Measurements from ENCODE around the gene SUFU.
"Not testable (repeated sequence)": the region's sequence is repeated elsewhere in the genome, so short reads cannot be mapped to it uniquely, and the experiment has no call there.

SUFU gene

DNA sequence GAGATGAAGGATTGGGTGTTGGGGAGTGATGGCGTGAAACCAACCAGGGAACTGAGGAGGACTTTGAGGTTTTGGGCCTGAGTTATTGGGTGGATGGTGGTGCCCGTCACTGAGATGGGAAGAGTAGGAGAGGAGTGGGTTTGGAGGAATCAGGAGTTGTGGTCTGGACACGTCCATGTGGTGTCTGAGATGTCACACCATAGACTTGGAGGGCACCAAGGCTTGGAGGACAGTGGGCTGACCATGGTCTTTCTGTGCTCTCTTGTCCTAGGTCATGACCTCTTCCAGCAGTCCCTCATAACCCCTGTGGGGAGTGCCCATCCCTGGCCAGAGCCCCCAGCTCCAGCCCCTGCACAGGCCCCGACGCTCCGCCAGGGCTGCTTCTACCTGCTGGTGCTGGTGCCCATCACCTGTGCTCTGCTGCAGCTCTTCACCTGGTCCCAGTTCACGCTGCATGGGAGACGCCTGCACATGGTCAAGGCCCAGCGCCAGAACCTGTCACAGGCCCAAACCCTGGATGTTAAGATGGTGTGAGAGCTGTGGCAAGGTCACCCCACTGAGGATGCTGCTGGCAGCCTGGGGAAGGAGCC lies 28.2 kb upstream of the SUFU start:
- DNase-seq, result no peak
- in situ Hi-C loops (cut with HindIII; ENCODE audit: low pct_ligation_motif_present, low pct_unique_long_range_greater_than_20kb, low sequenced_read_pairs), result no loop called here

DNA sequence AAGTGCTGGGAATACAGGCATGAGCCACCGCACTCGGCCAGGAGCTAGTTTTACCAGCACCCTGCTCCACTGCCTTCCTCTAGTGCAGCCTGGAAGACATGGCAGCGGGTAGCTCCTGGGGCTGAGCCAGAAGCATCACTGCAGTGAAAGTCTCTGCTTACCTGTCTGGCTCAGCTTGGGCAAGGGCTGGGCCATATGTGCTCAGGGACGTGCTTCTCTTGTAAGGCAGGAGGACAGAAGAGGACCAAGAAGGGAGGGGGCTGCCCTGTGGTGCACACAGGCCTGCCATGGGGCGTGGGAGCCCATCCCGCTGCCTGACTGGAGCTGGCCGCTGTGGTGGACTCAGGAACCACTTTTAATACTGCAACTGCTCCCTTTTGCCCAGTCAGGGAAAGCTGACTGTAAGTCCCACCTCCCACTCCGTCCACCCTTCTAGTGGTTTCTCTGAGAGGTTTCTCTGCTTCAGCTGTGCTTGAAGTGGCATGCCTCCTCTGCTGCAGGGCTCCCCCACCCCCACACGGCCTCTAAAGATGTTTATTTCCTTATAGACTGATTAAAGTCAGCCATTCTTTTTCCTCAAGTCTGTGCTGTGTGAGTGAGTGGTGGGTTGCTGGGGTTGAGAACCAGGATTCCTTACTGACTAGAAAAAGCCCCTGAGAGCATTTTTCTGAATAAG lies 27.2 kb upstream of the SUFU start:
- in situ Hi-C loops (cut with HindIII; ENCODE audit: low pct_ligation_motif_present, low pct_unique_long_range_greater_than_20kb, low sequenced_read_pairs), result no loop called here
- DNase-seq, result no peak

DNA sequence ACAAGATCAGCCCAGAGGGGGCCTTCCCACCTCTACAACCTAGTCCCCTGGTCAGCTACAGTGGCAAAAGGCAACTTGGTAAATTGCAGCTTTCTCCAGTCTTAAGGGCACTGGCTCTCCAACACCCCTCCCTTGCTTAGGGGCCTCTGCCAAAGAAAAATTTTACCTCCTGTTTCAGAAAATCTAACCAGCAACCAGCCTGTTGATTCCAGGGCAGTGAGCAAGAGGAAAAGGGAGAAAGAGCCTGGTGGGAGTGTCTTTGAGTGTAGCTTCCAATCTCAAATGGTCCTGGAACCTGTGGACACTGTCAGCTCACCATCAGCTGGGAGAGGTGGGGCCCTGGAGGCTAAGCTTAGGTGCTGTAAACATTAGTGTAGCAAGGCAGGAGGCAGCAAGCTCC lies 24.1 kb upstream of the SUFU start:
- in situ Hi-C loops (cut with HindIII; ENCODE audit: low pct_ligation_motif_present, low pct_unique_long_range_greater_than_20kb, low sequenced_read_pairs), result no loop called here
- no peak for DNase-seq

DNA sequence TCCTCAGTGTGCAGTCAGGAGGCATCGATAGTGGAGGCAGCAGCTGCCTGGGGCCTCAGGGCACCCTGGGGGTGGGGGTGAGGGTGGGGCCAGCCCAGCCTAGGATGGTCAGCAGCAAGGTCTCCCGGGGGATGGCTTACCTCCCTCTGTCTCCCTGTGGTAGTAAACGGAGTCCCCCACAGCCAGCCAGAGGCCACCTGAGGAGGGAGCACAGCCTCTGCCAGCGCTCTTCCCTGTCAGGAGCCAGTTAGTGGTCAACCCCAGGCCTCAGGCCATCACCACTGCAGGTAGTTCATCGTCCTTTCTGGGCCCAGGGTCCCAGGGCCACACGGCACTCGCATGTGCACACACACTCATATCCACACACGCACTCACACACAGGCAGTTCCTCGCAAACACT lies 23.4 kb upstream of the SUFU start:
- DNase-seq, result no peak
- in situ Hi-C loops (cut with HindIII; ENCODE audit: low pct_ligation_motif_present, low pct_unique_long_range_greater_than_20kb, low sequenced_read_pairs), result no loop called here

DNA sequence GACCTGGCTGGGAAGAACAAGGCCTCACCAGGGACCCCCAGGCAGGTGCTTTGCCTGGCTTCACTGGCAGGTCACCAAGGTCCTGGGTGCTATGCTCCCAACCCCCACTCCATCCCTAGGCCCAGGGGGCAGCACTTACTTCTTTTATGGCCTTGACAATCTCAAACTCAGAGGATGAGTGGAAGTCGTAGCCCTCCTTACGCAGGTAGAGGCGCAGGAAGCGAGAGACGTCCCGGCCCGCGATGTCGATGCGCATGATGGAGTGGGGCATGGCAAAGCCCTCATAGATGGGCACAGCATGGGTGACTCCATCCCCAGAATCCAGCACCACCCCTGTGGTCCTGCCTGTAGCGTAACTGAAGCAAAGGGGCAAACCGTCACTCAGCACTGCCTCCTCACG lies 19.8 kb upstream of the SUFU start:
- in situ Hi-C loops (cut with HindIII; ENCODE audit: low pct_ligation_motif_present, low pct_unique_long_range_greater_than_20kb, low sequenced_read_pairs), result no loop called here
- no peak for DNase-seq

DNA sequence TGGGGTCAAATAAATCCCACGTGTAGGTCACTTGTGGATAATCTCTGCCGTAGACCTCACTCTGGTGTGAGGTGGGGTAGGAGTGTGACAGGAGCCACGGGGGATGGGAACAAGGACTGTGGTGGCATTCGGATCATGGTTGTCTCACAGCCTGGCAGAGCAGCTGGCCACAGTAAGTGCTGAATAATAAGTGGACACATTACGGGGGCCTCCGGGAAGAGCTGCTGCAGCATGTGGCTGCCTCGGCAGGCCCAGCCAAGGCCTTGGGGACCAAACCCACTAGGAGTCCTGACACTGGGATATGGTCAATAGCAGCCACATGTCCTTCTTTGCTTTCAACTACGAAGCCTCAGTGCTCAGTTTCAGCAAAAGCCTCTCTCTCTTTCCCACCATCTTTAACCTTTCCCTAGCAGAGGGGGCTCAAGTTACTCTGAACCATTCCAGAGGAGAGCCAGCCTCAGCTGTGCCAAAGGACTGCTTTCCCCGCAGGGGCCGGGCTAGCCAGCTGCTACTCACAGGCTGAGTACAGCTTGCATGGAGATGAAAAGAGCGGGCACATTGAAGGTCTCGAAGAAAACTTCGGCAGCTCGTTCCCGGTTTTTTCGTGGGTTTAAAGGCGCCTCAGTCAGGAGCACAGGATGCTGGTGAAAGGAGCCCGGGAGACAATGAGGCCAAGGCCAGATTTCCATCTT lies 18.5 kb upstream of the SUFU start:
- in situ Hi-C loops (cut with HindIII; ENCODE audit: low pct_ligation_motif_present, low pct_unique_long_range_greater_than_20kb, low sequenced_read_pairs), result no loop called here
- no peak for DNase-seq

DNA sequence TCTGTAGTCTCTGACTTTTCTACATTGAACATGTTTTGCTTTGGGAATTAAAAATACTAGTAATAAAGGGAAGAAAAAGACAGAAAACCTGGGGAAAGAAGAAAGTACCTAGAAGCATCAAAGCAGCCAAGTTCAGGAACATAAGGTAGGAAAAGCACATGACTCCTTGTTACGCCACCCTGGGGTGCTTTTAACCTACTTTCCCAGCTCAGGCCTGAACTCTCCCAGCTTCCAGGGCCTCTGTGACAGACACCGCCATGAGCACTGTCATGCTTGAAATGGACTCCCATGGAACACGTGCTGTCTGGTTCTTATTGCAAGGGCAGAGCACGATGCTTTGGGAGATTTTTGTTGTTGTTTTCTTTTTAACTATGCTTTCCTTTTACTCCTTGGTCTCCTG lies 12.6 kb upstream of the SUFU start:
- no peak for DNase-seq
- in situ Hi-C loops (cut with HindIII; ENCODE audit: low pct_ligation_motif_present, low pct_unique_long_range_greater_than_20kb, low sequenced_read_pairs), result no loop called here

DNA sequence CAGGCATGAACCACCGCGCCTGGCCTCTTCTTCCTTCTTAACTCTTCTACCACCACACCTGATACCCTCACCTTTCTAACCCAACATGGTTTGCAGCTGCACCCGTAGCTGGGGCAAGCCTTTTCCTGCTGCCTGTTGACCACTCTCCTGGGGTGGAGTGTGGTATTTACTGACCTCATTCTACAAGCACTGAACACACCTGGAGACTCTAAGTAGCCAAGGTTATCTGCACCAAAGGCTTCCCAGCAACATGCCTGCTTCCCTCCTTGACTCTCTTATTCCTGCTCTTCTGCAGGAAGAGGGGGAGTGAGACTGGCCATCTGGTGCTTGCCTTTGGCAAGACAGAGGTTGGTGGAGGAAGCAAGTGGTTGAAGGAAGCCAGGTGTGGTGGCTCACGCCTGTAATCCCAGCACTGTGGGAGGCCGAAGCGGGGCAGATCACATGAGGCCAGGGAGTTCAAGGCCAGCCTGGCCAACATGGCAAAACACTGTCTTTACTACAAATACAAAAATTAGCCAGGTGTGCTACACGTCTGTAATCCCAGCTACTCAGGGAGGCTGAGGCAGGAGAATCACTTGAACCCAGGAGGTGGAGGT lies 11.3 kb upstream of the SUFU start:
- in situ Hi-C loops (cut with HindIII; ENCODE audit: low pct_ligation_motif_present, low pct_unique_long_range_greater_than_20kb, low sequenced_read_pairs), result no loop called here
- no peak for DNase-seq

DNA sequence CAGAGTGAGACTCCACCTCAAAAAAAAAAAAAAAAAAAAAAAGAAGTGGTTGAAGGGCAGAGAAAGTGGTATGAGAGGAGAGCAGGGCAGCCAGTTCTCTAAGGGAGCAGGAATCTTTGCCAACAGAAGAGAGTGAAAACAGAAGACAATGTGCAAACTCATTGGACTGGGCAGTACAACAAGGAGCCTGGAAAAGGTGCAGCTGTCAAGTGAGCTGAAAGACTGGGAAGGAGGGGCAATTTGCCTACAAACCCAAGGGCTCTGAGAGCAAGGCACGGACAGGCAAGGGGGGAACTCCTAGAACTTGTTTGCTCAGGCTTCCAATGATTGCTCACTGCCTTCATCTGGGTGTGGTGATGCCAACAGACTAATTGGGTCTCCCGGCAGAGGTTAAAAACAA lies 10.8 kb upstream of the SUFU start:
- in situ Hi-C loops (cut with HindIII; ENCODE audit: low pct_ligation_motif_present, low pct_unique_long_range_greater_than_20kb, low sequenced_read_pairs), result no loop called here
- no peak for DNase-seq

DNA sequence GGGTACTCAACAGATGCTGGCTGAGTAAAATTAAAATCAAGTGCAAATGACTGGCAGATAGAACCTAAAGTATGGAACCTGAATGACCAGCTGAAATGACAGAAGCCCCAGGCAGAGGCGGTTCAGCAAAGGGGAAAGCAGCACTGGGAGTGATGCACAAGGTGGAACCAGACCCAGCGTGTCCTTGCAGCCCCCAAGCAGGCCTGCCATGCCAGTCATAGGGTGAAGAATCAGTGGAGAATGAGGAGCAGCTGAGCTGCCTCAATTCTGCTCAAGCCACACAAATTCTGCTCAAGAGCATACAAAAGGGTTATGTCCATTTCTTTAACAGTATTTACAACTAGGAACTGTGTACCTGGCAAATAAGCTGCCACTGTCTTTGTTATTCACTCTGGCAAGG lies 10.0 kb upstream of the SUFU start:
- DNase-seq, result no peak
- in situ Hi-C loops (cut with HindIII; ENCODE audit: low pct_ligation_motif_present, low pct_unique_long_range_greater_than_20kb, low sequenced_read_pairs), result no loop called here

DNA sequence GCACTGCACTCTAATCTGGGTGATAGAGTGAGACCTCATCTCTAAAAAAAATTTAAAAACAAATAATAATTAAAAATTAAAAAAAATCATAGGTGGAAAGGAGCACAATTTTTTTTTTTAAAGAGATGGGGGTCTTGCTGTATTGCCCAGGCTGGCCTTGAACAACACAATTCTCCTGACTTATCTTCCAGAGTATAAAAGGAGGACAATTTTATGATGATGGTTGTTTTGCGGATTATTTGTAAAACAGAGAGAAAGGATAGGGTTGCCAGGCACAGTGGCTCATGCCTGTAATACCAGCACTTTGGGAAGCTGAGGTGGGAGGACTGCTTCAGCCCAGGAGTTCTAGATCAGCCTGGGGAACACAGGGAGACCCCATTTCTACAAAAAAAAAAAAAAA lies 6.2 kb upstream of the SUFU start:
- in situ Hi-C loops (cut with HindIII; ENCODE audit: low pct_ligation_motif_present, low pct_unique_long_range_greater_than_20kb, low sequenced_read_pairs), result no loop called here
- no peak for DNase-seq

DNA sequence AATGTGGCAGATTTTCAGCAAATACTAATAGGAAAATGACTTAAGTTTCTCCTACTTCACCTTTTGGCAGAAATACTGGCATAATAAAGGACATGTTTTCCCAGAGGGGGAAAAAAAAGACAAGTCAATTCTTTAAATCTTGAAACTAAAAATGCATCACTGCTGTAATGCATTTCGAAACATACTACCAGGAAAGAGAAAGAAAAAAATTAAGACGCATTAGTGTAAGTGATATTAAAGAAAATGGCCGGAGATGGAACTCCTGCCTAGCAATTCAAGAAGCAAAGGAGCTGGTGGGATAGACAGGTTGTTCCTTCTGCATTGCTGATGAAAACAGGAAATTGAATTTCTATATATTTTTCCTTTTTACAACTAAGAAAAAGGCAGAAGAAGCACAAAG lies 4.4 kb upstream of the SUFU start:
- in situ Hi-C loops (cut with HindIII; ENCODE audit: low pct_ligation_motif_present, low pct_unique_long_range_greater_than_20kb, low sequenced_read_pairs), result no loop called here
- DNase-seq, result no peak

DNA sequence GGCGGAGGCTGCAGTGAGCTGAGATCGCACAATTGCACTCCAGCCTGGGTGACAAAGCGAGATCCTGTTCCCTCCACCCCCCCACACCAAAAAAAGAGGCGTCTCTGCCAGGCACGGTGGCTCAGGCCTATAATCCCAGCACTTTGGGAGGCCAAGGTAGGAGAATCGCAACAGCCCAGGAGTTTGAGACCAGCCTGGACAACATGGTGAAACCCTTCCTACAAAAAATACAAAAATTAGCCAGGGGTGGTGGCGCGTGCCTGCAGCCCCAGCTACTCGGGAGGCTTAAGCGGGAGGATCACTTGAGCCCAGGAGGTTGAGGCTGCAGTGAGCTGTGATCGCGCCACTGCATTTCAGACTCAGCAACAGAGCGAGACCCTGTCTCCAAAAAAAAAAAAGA lies 3.1 kb upstream of the SUFU start:
- in situ Hi-C loops (cut with HindIII; ENCODE audit: low pct_ligation_motif_present, low pct_unique_long_range_greater_than_20kb, low sequenced_read_pairs), result loop anchor here (10.0 kb wide), 1 partner anchor 94 kb away; no protein-coding TSS in a partner anchor
- not testable (repeated sequence) for DNase-seq

DNA sequence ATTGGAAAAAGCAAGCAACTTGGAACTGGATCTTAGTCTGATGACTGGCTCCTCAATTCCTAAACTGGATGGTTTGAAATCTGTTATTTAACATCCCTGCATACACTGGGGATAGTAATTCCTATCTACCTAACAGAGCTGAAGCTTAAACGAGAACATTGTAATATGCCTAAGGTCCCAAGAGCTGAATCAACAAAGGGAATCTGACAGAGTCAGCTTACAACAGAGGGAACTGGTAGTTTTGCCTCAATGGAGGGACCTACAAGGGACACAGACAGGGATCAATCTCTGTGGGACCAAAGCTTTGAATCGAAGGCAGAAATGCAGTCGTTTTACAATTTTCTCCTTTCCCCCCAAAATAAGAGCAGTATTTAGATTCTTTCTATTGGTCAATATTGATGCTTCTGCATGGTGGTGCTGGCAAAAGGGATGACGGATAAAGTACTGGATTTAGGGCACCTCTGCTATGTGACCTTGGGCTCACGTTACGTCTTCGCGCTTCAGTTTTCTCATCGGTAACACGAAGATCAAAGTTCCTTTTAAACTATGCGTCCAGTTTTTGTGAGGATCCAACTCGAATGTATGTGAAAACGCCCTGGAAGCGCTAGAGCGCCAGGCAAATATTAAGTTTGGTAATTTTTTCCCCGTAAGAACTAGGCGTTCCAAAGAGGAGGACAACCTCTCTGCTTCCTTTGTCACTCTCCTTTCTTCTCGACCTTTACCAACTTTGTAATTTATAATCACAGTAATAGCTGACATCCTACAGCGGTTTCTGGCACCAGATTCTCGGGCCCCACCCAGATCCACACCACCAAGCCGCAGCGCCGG lies 2.4 kb upstream of the SUFU start:
- DNase-seq, result peak; percentile 23

DNA sequence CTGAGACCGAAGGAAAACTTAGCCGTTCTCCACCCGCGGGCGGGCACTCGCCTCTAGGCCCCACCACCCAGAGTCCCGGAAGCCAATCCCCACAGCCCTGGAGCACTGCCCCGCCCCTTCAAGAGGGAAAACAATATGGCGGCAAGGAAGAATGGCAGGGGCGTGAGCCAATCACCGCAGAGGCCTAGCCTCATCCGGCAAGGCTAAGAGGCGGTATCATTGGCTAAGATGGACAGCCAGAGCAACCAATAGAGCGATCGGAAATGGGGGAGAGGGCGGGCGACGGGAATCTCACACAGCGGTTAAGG lies 1.8 kb upstream of the SUFU start:
- peak; percentile 99 for DNase-seq
- in situ Hi-C loops (cut with HindIII; ENCODE audit: low pct_ligation_motif_present, low pct_unique_long_range_greater_than_20kb, low sequenced_read_pairs), result loop anchor here (10.0 kb wide), 1 partner anchor 93 kb away; no protein-coding TSS in a partner anchor

More for the DNA sequence above, 2.4 kb upstream of the SUFU start:
- in situ Hi-C loops (cut with HindIII; ENCODE audit: low pct_ligation_motif_present, low pct_unique_long_range_greater_than_20kb, low sequenced_read_pairs), result loop anchor here (10.0 kb wide), 1 partner anchor 93 kb away; no protein-coding TSS in a partner anchor

DNA sequence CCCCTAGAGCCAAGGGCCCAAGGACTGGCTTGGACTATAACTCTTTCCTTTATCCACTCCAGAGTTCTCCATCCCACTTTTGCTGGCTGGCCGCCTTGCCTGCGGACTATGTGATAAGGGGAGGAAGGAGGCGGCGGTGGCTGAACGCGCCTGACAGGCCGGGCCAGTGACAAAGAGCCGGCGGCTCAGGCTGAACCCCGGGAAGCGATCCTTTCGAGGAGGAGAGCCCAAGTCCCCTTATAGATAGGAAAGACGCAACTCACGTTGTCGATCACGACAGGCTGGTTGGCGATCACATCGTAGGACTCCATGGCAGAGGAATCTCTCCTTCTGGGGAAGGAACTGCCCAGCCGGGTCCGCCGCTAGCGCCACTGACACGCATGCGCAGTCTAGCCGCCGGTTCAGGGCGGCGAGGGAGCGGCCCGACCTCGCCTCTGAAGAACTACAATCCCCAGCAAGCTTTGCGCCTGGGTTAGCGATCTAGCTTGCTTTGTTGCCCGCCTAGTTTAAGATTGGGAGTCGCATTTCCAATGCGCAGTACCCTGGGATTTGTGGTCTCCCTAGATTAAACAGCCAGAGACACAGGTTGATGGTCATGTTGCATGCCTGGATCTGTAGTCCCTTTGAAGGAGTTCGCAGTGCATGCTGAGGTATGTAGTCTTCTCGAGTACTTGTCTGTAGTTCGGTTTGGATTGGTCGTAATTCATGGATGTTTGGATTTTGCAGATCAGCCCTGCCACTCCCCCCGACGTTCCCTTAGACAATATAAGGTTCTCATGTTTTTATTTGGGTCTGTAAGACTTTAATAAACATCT lies 1.2 kb upstream of the SUFU start, which contains the start of gene ACTR1A:
Gene ACTR1A, minus strand, starts transcription at position 376 of the 815 bp plus-strand sequence. Its CDS starts 65 bp downstream, at position 311.
- in situ Hi-C loops (cut with HindIII; ENCODE audit: low pct_ligation_motif_present, low pct_unique_long_range_greater_than_20kb, low sequenced_read_pairs), result loop anchor here (10.0 kb wide), 1 partner anchor 92 kb away; no protein-coding TSS in a partner anchor

DNA sequence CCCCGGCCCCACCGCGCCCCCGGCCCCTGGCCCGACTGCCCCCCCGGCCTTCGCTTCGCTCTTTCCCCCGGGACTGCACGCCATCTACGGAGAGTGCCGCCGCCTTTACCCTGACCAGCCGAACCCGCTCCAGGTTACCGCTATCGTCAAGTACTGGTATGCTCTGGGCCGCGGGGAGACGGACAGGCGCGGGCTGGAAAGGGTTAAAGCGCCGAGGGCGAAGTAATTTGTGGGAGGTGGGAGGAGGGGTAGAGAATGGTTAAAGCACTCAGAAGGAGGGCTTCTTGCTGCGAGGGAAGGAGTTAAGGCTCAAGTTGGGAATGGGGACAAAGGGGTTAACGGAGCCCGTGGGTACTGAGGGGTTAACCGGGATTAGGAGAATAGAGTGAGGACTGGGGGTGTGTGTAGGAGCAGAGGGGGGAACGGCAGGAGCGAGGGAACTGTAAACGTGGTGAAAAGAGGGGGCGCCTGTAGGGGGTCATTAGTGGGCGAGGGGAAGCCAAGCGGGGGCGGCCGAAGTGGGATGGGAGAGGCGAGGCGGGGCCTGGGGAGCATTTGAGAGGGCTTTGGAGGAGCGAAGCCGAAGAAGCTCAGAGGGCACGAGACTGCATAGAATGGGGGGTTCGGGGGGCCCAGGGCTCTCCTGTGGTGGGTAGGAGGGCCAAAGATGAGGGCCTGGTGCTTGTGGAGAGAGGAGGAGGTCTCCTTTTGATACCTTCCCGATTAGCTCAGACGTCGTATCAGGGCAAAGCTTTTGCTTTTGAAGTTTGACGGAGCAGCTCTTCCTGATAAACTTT lies 605 bp downstream of the SUFU start:
- in situ Hi-C loops (cut with HindIII; ENCODE audit: low pct_ligation_motif_present, low pct_unique_long_range_greater_than_20kb, low sequenced_read_pairs), result loop anchor here (10.0 kb wide), 1 partner anchor 90 kb away; no protein-coding TSS in a partner anchor
- DNase-seq, result peak; percentile 30

More for the DNA sequence above, 1.2 kb upstream of the SUFU start, which contains the start of gene ACTR1A:
- DNase-seq, result peak; percentile 100

Data from ACHN (cell line).